Measurements from ENCODE around the gene IP6K2. TPM values are rescaled to one million over a fixed set of nuclear protein-coding genes. Genes with fewer than 3 reads are reported as not detected.
"Not testable (repeated sequence)": the region's sequence is repeated elsewhere in the genome, so short reads cannot be mapped to it uniquely, and the experiment has no call there.

Gene IP6K2
- total and polyA plus RNA-seq, 2 of the 13 experiments (the other 11 are each of a cell fraction or from before 2014, with no cell fraction given) = 85.5 to 112 TPM

DNA sequence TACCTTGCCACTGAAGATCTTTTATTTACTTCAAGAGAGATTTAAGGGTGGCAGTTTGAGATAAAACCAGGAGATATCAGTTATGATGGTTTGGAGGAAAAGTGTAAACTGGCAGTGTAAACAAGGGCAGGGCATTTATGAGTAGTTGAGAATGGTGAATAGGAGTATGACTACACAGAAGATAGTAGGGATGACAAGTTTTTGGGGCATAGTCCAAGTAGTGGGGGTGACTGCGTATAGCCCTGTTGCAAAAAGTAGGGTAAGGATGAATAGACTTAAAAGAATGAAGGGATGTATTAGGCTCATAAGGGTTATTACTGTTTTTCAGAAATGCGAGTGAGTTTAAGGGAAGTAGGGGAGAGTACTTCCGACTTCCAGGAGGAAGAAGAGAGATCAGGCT is 6.3 kb upstream of the IP6K2 start:
- CTCF ChIA-PET (ENCODE audit: low intra/inter-chr PET ratio, low total read pairs); DNase-seq (ENCODE audit: low spot score): not testable (repeated sequence)

DNA sequence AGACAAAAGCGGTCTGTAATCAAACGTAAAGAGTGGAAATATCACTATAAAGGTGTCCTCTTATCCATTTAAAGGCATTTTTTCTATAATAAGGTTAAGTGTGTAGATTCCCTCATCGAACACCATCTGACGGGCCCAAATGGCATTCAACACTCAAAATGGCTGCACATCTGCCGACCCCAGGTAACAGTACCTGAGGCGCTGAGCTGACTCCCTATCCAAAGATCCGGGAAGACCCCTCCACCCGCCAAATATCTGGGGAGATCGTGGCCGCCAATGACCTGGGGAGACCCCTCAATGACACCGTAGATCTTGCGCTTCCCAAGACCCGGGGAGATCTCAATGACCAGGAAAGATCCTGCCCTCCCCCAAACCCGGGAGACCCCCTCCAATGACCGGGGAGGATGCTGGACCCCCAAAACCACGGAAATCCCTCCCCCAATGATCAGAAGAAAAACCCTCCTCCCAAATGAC is 476 bp downstream of the IP6K2 start:
- Histone ChIP-seq H3K27ac (ENCODE audit: extremely low read length, insufficient read depth, low read length) (peak overlapping the region; percentile 97), H3K9me3 (ENCODE audit: low read length) (no peaks in the 10 kb centered on the region), H3K27me3 (ENCODE audit: control insufficient read depth in 1 of 2, insufficient read depth in 2 of 2, low read length in 2 of 2) (no peaks in the 10 kb centered on the region; a peak in 1 of 5 replicates), H3K4me1 (ENCODE audit: insufficient read depth, low read length) (peaks cover 60% of the 10 kb centered on the region), H3K4me3 (replicated peaks in 1 of 3; ENCODE audit: insufficient read depth in 1 of 3, low read depth in 2 of 3, low read length in 3 of 3) (peak overlapping the region; percentile 96 to 98 (median 97)), H3K79me2 (ENCODE audit: insufficient read depth, low read length) (peaks cover 54% of the 10 kb centered on the region), H3K9ac (ENCODE audit: insufficient read depth, low read depth, low read length) (peak overlapping the region; percentile 100), H3K36me3 (replicated peaks in 1 of 2; ENCODE audit: control insufficient read depth in 1 of 2, insufficient read depth in 2 of 2, low read length in 2 of 2) (peaks cover 1 to 13% of the 10 kb centered on the region in 2 experiments), H3K4me2 (ENCODE audit: low read depth, low read length) (peak overlapping the region; percentile 75), H2AFZ (ENCODE audit: low read length) (no peak overlapping the region), H4K20me1 (ENCODE audit: insufficient read depth, low read length) (peaks cover 35% of the 10 kb centered on the region)
- CTCF ChIA-PET (ENCODE audit: low intra/inter-chr PET ratio, low total read pairs) = no interaction called here
- no TSS peak for BruUV-seq (replicated peaks)
- 2% methylated on average over 7 of the region's 16 CpGs for WGBS (ENCODE audit: low lambda C conversion rate)
- FAIRE-seq = no peak
- in situ Hi-C loops (cut with HindIII; ENCODE audit: extremely low pct_ligation_motif_present, low pct_unique_long_range_greater_than_20kb) = no loop called here
- POLR2A ChIA-PET = interaction anchor here (0.7 to 5.3 kb wide), 16 partner anchors 9 to 377 kb away, joined by 3 to 59 read pairs (median 4); partner anchors contain the start of genes CCDC51, PFKFB4, QRICH1 and SLC26A6
- no peak for ATAC-seq
- intact Hi-C loops (cut with micrococcal nuclease; ENCODE audit: unreplicated experiment) = no loop called here
- no peak for DNase-seq (ENCODE audit: low spot score)
- no peak for TF ChIP-seq AKAP8 (CRISPR knock-in tag; IDR thresholded peaks at IDR 0.05)
- TF ChIP-seq ATAD3A (CRISPR knock-in tag; IDR thresholded peaks at IDR 0.05) = no peak
- no peak for TF ChIP-seq FOXC1 (CRISPR knock-in tag; IDR thresholded peaks at IDR 0.05; ENCODE audit: borderline replicate concordance)
- TF ChIP-seq KDM1A (CRISPR knock-in tag; IDR thresholded peaks at IDR 0.05) = no peak
- TF ChIP-seq, protein P1, sequence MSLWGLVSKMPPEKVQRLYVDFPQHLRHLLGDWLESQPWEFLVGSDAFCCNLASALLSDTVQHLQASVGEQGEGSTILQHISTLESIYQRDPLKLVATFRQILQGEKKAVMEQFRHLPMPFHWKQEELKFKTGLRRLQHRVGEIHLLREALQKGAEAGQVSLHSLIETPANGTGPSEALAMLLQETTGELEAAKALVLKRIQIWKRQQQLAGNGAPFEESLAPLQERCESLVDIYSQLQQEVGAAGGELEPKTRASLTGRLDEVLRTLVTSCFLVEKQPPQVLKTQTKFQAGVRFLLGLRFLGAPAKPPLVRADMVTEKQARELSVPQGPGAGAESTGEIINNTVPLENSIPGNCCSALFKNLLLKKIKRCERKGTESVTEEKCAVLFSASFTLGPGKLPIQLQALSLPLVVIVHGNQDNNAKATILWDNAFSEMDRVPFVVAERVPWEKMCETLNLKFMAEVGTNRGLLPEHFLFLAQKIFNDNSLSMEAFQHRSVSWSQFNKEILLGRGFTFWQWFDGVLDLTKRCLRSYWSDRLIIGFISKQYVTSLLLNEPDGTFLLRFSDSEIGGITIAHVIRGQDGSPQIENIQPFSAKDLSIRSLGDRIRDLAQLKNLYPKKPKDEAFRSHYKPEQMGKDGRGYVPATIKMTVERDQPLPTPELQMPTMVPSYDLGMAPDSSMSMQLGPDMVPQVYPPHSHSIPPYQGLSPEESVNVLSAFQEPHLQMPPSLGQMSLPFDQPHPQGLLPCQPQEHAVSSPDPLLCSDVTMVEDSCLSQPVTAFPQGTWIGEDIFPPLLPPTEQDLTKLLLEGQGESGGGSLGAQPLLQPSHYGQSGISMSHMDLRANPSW (CRISPR knock-in tag; IDR thresholded peaks at IDR 0.05; ENCODE audit: borderline replicate concordance) = no peak
- no peak for TF ChIP-seq FOXM1 (CRISPR knock-in tag; IDR thresholded peaks at IDR 0.05)
- TF ChIP-seq, protein P2, sequence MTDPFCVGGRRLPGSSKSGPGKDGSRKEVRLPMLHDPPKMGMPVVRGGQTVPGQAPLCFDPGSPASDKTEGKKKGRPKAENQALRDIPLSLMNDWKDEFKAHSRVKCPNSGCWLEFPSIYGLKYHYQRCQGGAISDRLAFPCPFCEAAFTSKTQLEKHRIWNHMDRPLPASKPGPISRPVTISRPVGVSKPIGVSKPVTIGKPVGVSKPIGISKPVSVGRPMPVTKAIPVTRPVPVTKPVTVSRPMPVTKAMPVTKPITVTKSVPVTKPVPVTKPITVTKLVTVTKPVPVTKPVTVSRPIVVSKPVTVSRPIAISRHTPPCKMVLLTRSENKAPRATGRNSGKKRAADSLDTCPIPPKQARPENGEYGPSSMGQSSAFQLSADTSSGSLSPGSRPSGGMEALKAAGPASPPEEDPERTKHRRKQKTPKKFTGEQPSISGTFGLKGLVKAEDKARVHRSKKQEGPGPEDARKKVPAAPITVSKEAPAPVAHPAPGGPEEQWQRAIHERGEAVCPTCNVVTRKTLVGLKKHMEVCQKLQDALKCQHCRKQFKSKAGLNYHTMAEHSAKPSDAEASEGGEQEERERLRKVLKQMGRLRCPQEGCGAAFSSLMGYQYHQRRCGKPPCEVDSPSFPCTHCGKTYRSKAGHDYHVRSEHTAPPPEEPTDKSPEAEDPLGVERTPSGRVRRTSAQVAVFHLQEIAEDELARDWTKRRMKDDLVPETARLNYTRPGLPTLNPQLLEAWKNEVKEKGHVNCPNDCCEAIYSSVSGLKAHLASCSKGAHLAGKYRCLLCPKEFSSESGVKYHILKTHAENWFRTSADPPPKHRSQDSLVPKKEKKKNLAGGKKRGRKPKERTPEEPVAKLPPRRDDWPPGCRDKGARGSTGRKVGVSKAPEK (CRISPR knock-in tag; IDR thresholded peaks at IDR 0.05; ENCODE audit: borderline replicate concordance) = no peak
- TF ChIP-seq FOXK2 (IDR thresholded peaks at IDR 0.05) = no peak
- TF ChIP-seq YY1 (IDR thresholded peaks at IDR 0.05; ENCODE audit: insufficient read depth, insufficient replicate concordance, low read depth, low read length) = peak; percentile 83
- TF ChIP-seq ZNF709 (CRISPR knock-in tag; IDR thresholded peaks at IDR 0.05) = no peak

More for the DNA sequence above, 6.3 kb upstream of the IP6K2 start:
- H3K79me2 ChIP-seq (ENCODE audit: insufficient read depth, low read length); ATAC-seq; H3K36me3 ChIP-seq (replicated peaks in 1 of 2; ENCODE audit: control insufficient read depth in 1 of 2, insufficient read depth in 2 of 2, low read length in 2 of 2); FAIRE-seq; BruUV-seq (replicated peaks); H3K27me3 ChIP-seq (ENCODE audit: control insufficient read depth in 1 of 2, insufficient read depth in 2 of 2, low read length in 2 of 2); H3K9ac ChIP-seq (ENCODE audit: insufficient read depth, low read depth, low read length); intact Hi-C loops (cut with micrococcal nuclease; ENCODE audit: unreplicated experiment); H3K27ac ChIP-seq (ENCODE audit: extremely low read length, insufficient read depth, low read length); H2AFZ ChIP-seq (ENCODE audit: low read length); POLR2A ChIA-PET; H3K4me2 ChIP-seq (ENCODE audit: low read depth, low read length); H3K4me3 ChIP-seq (replicated peaks in 1 of 3; ENCODE audit: insufficient read depth in 1 of 3, low read depth in 2 of 3, low read length in 3 of 3); H4K20me1 ChIP-seq (ENCODE audit: insufficient read depth, low read length); H3K9me3 ChIP-seq (ENCODE audit: low read length); in situ Hi-C loops (cut with HindIII; ENCODE audit: extremely low pct_ligation_motif_present, low pct_unique_long_range_greater_than_20kb): not testable (repeated sequence)
- 53% methylated on average over 3 of the region's 3 CpGs for WGBS (ENCODE audit: low lambda C conversion rate)
- peaks cover 16% of the 10 kb centered on the region for H3K4me1 ChIP-seq (ENCODE audit: insufficient read depth, low read length)

Data from HepG2 (cell line).